Measurements from ENCODE around the gene NEK7.

DNA sequence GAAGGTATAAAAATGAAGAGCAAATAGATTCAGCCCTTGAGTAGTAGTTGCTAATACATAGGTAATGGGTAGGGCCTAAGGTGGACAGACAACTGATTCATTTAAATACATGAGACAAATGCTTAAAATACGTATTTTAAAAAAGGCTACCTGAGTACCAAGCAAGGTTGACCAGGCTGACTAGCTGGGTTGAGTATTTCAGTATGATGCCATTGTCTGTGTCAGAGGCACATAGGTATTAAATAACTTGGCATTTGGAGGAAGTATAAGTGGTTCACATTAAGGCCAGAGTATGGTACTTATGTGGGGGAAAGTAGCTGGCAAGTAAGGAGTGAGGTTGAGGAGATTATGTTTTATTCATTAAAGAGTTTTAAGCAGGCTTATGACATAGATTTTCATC lies 19.4 kb downstream of the NEK7 start:
- TF ChIP-seq CTCF (IDR thresholded peaks at IDR 0.05) (no peak), POLR2A (IDR thresholded peaks at IDR 0.05) (no peak)

Data from uterus (tissue), 2 donors.